Liver (tissue), 9 donors: ENCODE results near the gene CD300LG. TPM values are rescaled to one million over a fixed set of nuclear protein-coding genes. Genes with fewer than 3 reads are reported as not detected.

ENCODE experiments used
- DNase-seq: peaks from one replicate; pipeline ENCODE4 v3.0.0-alpha.2; 2017; ENCODE audit warnings: low spot score
- H3K27ac ChIP-seq, 2 donors: one replicate each; pipeline ENCODE4 v1.7.0; 2013; ENCODE audit warnings: inconsistent platforms in 2 of 2, low read length in 2 of 2, control low read depth in 1 of 2, low read depth in 1 of 2, mild to moderate bottlenecking in 1 of 2
- H3K27me3 ChIP-seq, 4 donors: one replicate each; pipeline versions ENCODE4 v1.6.1 to v1.7.0; 2013; ENCODE audit warnings: low read length in 3 of 4, inconsistent platforms in 1 of 4, mild to moderate bottlenecking in 1 of 4, moderate library complexity in 1 of 4; ENCODE audit not compliant: control insufficient read depth in 4 of 4, insufficient read depth in 4 of 4
- H3K36me3 ChIP-seq, 4 donors: one replicate each; pipeline versions ENCODE4 v1.6.1 to v1.7.0; 2013; ENCODE audit warnings: low read length in 3 of 4, mild to moderate bottlenecking in 3 of 4, low read depth in 1 of 4, moderate library complexity in 1 of 4; ENCODE audit not compliant: control insufficient read depth in 4 of 4, insufficient read depth in 3 of 4
- H3K4me1 ChIP-seq, 4 donors: one replicate each; pipeline versions ENCODE4 v1.6.1 to v1.7.0; 2013; ENCODE audit warnings: low read length in 3 of 4, mild to moderate bottlenecking in 3 of 4, moderate library complexity in 1 of 4; ENCODE audit not compliant: control insufficient read depth in 4 of 4, insufficient read depth in 4 of 4
- H3K4me3 ChIP-seq, 3 donors: one replicate each; pipeline versions ENCODE4 v1.6.1 to v1.7.0; 2013; ENCODE audit warnings: low read length in 3 of 3, control low read depth in 1 of 3, low read depth in 1 of 3, mild to moderate bottlenecking in 1 of 3
- H3K9ac ChIP-seq, 2 donors: one replicate each; pipeline ENCODE4 v1.7.0; 2013; ENCODE audit warnings: low read length in 2 of 2, mild to moderate bottlenecking in 2 of 2, moderate library complexity in 2 of 2, control low read depth in 1 of 2, low read depth in 1 of 2
- H3K9me3 ChIP-seq, 4 donors: one replicate each; pipeline versions ENCODE4 v1.6.1 to v1.7.0; 2013; ENCODE audit warnings: low read length in 3 of 4; ENCODE audit not compliant: control insufficient read depth in 4 of 4
- EGR1 ChIP-seq, 2 donors: IDR thresholded peaks; 2 replicates each; pipeline ENCODE4 v1.6.1; 2016 to 2018; ENCODE audit warnings: antibody characterized with exemption in 2 of 2, low read depth in 2 of 2
- FOXA1 ChIP-seq: IDR thresholded peaks from 2 replicates; pipeline ENCODE4 v1.6.1; 2016; ENCODE audit warnings: antibody characterized with exemption
- FOXA2 ChIP-seq: IDR thresholded peaks from 2 replicates; pipeline ENCODE4 v1.6.1; 2016; ENCODE audit warnings: antibody characterized with exemption
- HNF4A ChIP-seq, 2 donors: conservative IDR thresholded peaks; 2 replicates each; pipeline ENCODE4 v1.6.1; 2016; ENCODE audit warnings: antibody characterized with exemption in 2 of 2, mild to moderate bottlenecking in 2 of 2
- JUND ChIP-seq, 2 donors: IDR thresholded peaks; 2 replicates each; pipeline ENCODE4 v1.6.1; 2016; ENCODE audit warnings: antibody characterized with exemption in 2 of 2
- NR2F2 ChIP-seq: IDR thresholded peaks from 2 replicates; pipeline ENCODE4 v1.6.1; 2016; ENCODE audit warnings: antibody characterized with exemption
- RAD21 ChIP-seq, 2 donors: IDR thresholded peaks; 2 replicates each; pipeline ENCODE4 v1.6.1; 2016; ENCODE audit warnings: antibody characterized with exemption in 2 of 2, mild to moderate bottlenecking in 2 of 2
- RXRA ChIP-seq, 2 donors: IDR thresholded peaks; 2 replicates each; pipeline ENCODE4 v1.6.1; 2017 to 2018; ENCODE audit warnings: antibody characterized with exemption in 2 of 2, mild to moderate bottlenecking in 1 of 2
- SP1 ChIP-seq: IDR thresholded peaks from 2 replicates; pipeline ENCODE4 v1.6.1; 2018; ENCODE audit warnings: antibody characterized with exemption, mild to moderate bottlenecking
- TAF1 ChIP-seq: conservative IDR thresholded peaks from 2 replicates; pipeline ENCODE4 v1.6.1; 2016; ENCODE audit warnings: antibody characterized with exemption, mild to moderate bottlenecking
- YY1 ChIP-seq: IDR thresholded peaks from 2 replicates; pipeline ENCODE4 v1.6.1; 2016; ENCODE audit warnings: antibody characterized with exemption, mild to moderate bottlenecking
- WGBS: extraction: QIAGEN DNeasy Blood & Tissue Kit; methylation state at CpG from one replicate; pipeline ENCODE4 v1.1.7; 2013; 5-methylcytosine and 5-hydroxymethylcytosine counted together
- polyA plus RNA-seq, 2 donors: library from polyadenylated mRNA; stranded (reverse) in 1 of 2; unstranded in 1 of 2; fragments of 200-250 nt in 1 of 2; fragments of >200 nt in 1 of 2; fragmentation: Nextera tagmentation in 1 of 2; extraction: Ambion mirVana in 1 of 2; gene quantifications; one replicate each; pipeline versions ENCODE4 v1.2.1 to v1.2.3, GENCODE V29; 2013 to 2015
- total RNA-seq, 2 donors: library from RNA; depleted of rRNA; stranded (reverse); fragments of >200 nt; gene quantifications; one replicate each; pipeline ENCODE4 v1.2.3, GENCODE V29; 2014
- TF ChIP-seq, protein P1 (sequence below): IDR thresholded peaks from 2 replicates; pipeline ENCODE4 v1.6.1; 2016; ENCODE audit warnings: antibody characterized with exemption
- TF ChIP-seq, protein P2 (sequence below): IDR thresholded peaks from 2 replicates; pipeline ENCODE4 v1.6.1; 2016; ENCODE audit warnings: antibody characterized with exemption
- TF ChIP-seq, protein P3 (sequence below): IDR thresholded peaks from 2 replicates; pipeline ENCODE4 v1.6.1; 2016; ENCODE audit warnings: antibody characterized with exemption
- TF ChIP-seq, protein P4 (sequence below): fragments of 150-350 bp; IDR thresholded peaks from 2 replicates; pipeline ENCODE4 v1.5.1; 2017; ENCODE audit warnings: improper control_type of control experiment, low read depth, low read length; ENCODE audit not compliant: missing input control
- donor health status: healthy.
- donor health status: healthy.
- donor health status: healthy.
- donor health status: healthy.
- donor health status: healthy.

CD300LG gene
- total and polyA plus RNA-seq, 4 donors = 0.14 to 0.58 (median 0.20) TPM

DNA sequence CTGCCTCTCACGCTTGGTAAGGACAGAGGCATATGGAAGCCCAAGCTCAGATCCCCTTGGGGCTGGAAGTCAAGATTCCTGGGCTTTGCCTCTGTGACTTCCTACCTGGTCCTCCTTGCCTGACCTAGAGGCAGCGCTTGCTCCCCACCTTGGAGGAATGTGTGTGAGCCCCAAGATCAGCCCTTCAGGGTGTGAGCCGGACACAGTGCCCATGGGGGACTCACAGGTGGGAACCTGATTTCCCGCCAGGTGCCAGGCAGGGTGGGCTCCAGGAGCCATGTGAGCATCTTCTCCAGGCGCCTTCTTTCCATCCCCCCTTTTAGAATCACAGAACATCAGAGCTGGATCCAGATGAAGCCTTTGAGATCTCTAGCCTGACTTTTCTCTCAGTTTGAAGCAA is 10.2 kb downstream of the CD300LG start:
- H3K9me3 ChIP-seq = no peaks in the 10 kb centered on the region
- 96% methylated on average over 5 of the region's 5 CpGs for WGBS
- TF ChIP-seq FOXA2 (no peak), EGR1 (IDR thresholded peaks at IDR 0.05; ENCODE audit: low read depth in 2 of 2) (no peak), RAD21 (IDR thresholded peaks at IDR 0.05) (no peak), SP1 (no peak), YY1 (no peak), NR2F2 (no peak), HNF4A (conservative IDR thresholded peaks at IDR 0.05) (no peak), TAF1 (no peak)
- TF ChIP-seq, protein P1, sequence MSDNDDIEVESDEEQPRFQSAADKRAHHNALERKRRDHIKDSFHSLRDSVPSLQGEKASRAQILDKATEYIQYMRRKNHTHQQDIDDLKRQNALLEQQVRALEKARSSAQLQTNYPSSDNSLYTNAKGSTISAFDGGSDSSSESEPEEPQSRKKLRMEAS = no peak
- TF ChIP-seq, protein P2, sequence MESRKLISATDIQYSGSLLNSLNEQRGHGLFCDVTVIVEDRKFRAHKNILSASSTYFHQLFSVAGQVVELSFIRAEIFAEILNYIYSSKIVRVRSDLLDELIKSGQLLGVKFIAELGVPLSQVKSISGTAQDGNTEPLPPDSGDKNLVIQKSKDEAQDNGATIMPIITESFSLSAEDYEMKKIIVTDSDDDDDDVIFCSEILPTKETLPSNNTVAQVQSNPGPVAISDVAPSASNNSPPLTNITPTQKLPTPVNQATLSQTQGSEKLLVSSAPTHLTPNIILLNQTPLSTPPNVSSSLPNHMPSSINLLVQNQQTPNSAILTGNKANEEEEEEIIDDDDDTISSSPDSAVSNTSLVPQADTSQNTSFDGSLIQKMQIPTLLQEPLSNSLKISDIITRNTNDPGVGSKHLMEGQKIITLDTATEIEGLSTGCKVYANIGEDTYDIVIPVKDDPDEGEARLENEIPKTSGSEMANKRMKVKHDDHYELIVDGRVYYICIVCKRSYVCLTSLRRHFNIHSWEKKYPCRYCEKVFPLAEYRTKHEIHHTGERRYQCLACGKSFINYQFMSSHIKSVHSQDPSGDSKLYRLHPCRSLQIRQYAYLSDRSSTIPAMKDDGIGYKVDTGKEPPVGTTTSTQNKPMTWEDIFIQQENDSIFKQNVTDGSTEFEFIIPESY = no peak
- TF ChIP-seq, protein P3, sequence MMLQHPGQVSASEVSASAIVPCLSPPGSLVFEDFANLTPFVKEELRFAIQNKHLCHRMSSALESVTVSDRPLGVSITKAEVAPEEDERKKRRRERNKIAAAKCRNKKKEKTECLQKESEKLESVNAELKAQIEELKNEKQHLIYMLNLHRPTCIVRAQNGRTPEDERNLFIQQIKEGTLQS = no peak
- DNase-seq = no peak
- no peaks in the 10 kb centered on the region for H3K36me3 ChIP-seq
- no peak overlapping the region for H3K27ac ChIP-seq
- H3K27me3 ChIP-seq = no peaks in the 10 kb centered on the region
- no peak overlapping the region for H3K4me3 ChIP-seq
- no peaks in the 10 kb centered on the region for H3K4me1 ChIP-seq
- H3K9ac ChIP-seq = no peak overlapping the region

DNA sequence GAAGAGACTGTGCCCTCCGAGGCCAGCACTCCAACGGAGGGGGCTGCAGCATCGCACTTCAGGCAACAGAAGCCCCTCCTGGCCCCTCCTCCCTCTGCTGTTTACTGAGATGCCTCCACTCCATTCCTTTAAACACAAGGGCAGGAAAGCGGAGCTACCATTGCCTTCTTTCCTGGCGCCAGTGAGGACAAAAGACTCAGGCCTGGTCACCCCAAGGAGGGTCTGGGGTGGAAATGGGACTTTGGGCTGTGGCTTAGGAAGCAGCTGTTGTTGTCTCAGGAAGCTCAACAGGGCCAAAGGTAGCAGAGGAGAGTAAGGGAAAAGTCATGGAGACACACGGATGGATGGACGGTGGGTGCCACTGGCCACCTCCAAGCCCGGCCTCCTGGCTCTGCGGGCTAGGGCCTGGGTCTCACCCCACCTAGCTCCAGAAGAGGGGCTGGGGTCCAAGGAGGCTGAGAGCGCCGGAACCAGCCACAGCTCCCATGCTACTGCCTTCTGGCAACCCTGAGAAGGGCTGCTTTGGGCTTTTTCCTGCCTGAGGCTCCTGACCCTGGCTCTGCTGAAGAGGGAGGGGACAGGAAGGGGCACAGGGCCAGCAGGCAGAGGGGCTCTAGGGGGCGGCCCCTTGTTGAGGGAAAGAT is 11.1 kb downstream of the CD300LG start:
- H3K27me3 ChIP-seq = no peaks in the 10 kb centered on the region
- TF ChIP-seq, protein P2 = no peak
- TF ChIP-seq HNF4A (conservative IDR thresholded peaks at IDR 0.05) = no peak
- no peak for TF ChIP-seq RXRA (IDR thresholded peaks at IDR 0.05)
- H3K36me3 ChIP-seq = no peaks in the 10 kb centered on the region
- WGBS = 63% methylated on average over 12 of the region's 12 CpGs
- H3K9ac ChIP-seq = no peak overlapping the region
- no peak overlapping the region for H3K27ac ChIP-seq
- H3K9me3 ChIP-seq = no peaks in the 10 kb centered on the region
- DNase-seq = no peak
- no peak overlapping the region for H3K4me3 ChIP-seq
- H3K4me1 ChIP-seq = no peaks in the 10 kb centered on the region

DNA sequence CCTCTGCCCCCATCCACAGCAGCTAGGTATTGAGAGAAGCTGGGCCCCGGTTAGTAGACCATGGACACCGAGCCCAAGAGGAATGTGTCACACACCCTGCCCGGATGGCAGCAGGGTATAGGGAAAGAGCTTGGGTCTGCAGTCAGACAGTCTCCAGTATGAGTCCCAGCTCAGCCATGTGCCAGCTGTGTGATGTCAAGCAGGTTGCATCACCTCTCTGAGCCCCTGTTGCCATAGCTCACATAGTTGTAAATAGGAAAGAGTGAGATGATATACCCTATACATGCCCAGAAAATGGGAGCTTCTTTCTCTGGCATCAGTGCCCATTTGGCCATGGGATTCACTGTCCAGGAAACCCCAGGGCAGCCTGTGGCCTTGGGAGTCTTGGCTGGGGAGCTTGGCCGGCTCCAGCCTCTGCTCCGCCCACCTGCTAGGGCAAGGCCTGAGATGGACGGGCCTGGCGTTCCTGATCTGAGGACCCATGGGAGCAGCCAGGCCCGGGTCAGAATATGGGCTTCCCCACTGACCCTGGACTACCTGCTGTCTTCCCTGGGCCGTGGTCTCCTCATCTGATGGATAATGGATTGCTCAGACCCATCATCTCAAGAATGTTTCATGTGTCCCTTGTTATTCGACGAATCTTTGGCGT is 13.2 kb downstream of the CD300LG start:
- Histone ChIP-seq H3K9me3 (no peaks in the 10 kb centered on the region), H3K27me3 (no peaks in the 10 kb centered on the region), H3K36me3 (no peaks in the 10 kb centered on the region), H3K4me3 (no peak overlapping the region), H3K9ac (no peak overlapping the region), H3K27ac (no peak overlapping the region), H3K4me1 (no peaks in the 10 kb centered on the region)
- no peak for TF ChIP-seq HNF4A (conservative IDR thresholded peaks at IDR 0.05)
- no peak for TF ChIP-seq SP1
- no peak for TF ChIP-seq EGR1 (IDR thresholded peaks at IDR 0.05; ENCODE audit: low read depth in 2 of 2)
- TF ChIP-seq JUND (IDR thresholded peaks at IDR 0.05) = no peak
- no peak for TF ChIP-seq NR2F2
- TF ChIP-seq, protein P4, sequence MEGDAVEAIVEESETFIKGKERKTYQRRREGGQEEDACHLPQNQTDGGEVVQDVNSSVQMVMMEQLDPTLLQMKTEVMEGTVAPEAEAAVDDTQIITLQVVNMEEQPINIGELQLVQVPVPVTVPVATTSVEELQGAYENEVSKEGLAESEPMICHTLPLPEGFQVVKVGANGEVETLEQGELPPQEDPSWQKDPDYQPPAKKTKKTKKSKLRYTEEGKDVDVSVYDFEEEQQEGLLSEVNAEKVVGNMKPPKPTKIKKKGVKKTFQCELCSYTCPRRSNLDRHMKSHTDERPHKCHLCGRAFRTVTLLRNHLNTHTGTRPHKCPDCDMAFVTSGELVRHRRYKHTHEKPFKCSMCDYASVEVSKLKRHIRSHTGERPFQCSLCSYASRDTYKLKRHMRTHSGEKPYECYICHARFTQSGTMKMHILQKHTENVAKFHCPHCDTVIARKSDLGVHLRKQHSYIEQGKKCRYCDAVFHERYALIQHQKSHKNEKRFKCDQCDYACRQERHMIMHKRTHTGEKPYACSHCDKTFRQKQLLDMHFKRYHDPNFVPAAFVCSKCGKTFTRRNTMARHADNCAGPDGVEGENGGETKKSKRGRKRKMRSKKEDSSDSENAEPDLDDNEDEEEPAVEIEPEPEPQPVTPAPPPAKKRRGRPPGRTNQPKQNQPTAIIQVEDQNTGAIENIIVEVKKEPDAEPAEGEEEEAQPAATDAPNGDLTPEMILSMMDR = no peak
- TF ChIP-seq FOXA1 = no peak
- 91% methylated on average over 12 of the region's 12 CpGs for WGBS
- DNase-seq = no peak
